ENCODE results near the gene CDC23. TPM values are rescaled to one million over a fixed set of nuclear protein-coding genes. Genes with fewer than 3 reads are reported as not detected.
"Not testable (repeated sequence)": the region's sequence is repeated elsewhere in the genome, so short reads cannot be mapped to it uniquely, and the experiment has no call there.

CDC23 gene
- total RNA-seq, 2 experiments from 2014 or later: 34.0 to 38.1 TPM

- POLR2A ChIA-PET; H3K27ac Mint-ChIP-seq; ATAC-seq; H3K36me3 Mint-ChIP-seq (ENCODE audit: low read depth); DNase-seq; H3K27me3 Mint-ChIP-seq; H3K4me3 Mint-ChIP-seq; H3K4me1 Mint-ChIP-seq; intact Hi-C loops (cut with DNase I, micrococcal nuclease); H3K9me3 Mint-ChIP-seq (ENCODE audit: low read depth): not testable (repeated sequence)
- CTCF ChIA-PET: interaction anchor here (1.1 to 2.0 kb wide), 5 partner anchors 10 to 74 kb away, joined by 3 to 9 read pairs (median 4); no protein-coding TSS in a partner anchor
These were observed 69.5 kb downstream of the CDC23 start for GRCh38 chr5:138143578-138143977.

- ATAC-seq (no peak), DNase-seq (no peak)
- H3K27ac Mint-ChIP-seq: no peak overlapping the region
- H3K4me1 Mint-ChIP-seq: peaks cover 3% of the 10 kb centered on the region
- no peaks in the 10 kb centered on the region for H3K9me3 Mint-ChIP-seq (ENCODE audit: low read depth)
- intact Hi-C loops (cut with DNase I, micrococcal nuclease): no loop called here
- H3K27me3 Mint-ChIP-seq: peaks cover 4% of the 10 kb centered on the region
- POLR2A ChIA-PET: no interaction called here
- H3K4me3 Mint-ChIP-seq: no peak overlapping the region
- no peaks in the 10 kb centered on the region for H3K36me3 Mint-ChIP-seq (ENCODE audit: low read depth)
- CTCF ChIA-PET: interaction anchor here (1.0 kb wide), 1 partner anchor 8 kb away, joined by 3 read pairs; no protein-coding TSS in a partner anchor
These were observed 71.4 kb downstream of the CDC23 start for GRCh38 chr5:138141734-138142133.

GRCh38 chr5:138140268-138140667 lies 72.9 kb downstream of the CDC23 start:
- POLR2A ChIA-PET: no interaction called here
- peaks cover 3% of the 10 kb centered on the region for H3K4me1 Mint-ChIP-seq
- CTCF ChIA-PET: interaction anchor here (0.6 to 2.0 kb wide), 5 partner anchors 8 to 104 kb away, joined by 3 to 9 read pairs (median 4); no protein-coding TSS in a partner anchor
- no peak overlapping the region for H3K27ac Mint-ChIP-seq
- ATAC-seq (no peak), DNase-seq (no peak)
- no peak overlapping the region for H3K4me3 Mint-ChIP-seq
- H3K9me3 Mint-ChIP-seq (ENCODE audit: low read depth): no peaks in the 10 kb centered on the region
- H3K36me3 Mint-ChIP-seq (ENCODE audit: low read depth): no peaks in the 10 kb centered on the region
- intact Hi-C loops (cut with DNase I, micrococcal nuclease): no loop called here
- H3K27me3 Mint-ChIP-seq: peaks cover 4% of the 10 kb centered on the region

- CTCF ChIA-PET: interaction anchor here (1.1 to 2.0 kb wide), 4 partner anchors 9 to 103 kb away, joined by 3 to 9 read pairs (median 5); no protein-coding TSS in a partner anchor
- Mint-ChIP-seq H3K4me3 (no peak overlapping the region), H3K36me3 (ENCODE audit: low read depth) (no peaks in the 10 kb centered on the region), H3K4me1 (peaks cover 3% of the 10 kb centered on the region), H3K27me3 (peaks cover 4% of the 10 kb centered on the region), H3K9me3 (ENCODE audit: low read depth) (no peaks in the 10 kb centered on the region), H3K27ac (no peak overlapping the region)
- DNase-seq: no peak
- ATAC-seq: no peak
- POLR2A ChIA-PET: no interaction called here
- intact Hi-C loops (cut with DNase I, micrococcal nuclease): loop anchor here in 1 of 2 experiments (10.0 kb wide), 1 partner anchor 505 kb away; no protein-coding TSS in a partner anchor
These were observed 73.4 kb downstream of the CDC23 start for GRCh38 chr5:138139781-138140090.

- intact Hi-C loops (cut with DNase I, micrococcal nuclease): loop anchor here in 1 of 2 experiments (10.0 kb wide), 1 partner anchor 504 kb away; no protein-coding TSS in a partner anchor
- ChIA-PET CTCF (interaction anchor here (0.6 to 2.0 kb wide), 6 partner anchors 9 to 103 kb away, joined by 3 to 9 read pairs (median 4); no protein-coding TSS in a partner anchor), POLR2A (no interaction called here)
- Mint-ChIP-seq H3K36me3 (ENCODE audit: low read depth) (no peaks in the 10 kb centered on the region), H3K27ac (no peak within 1 kb of the TSS), H3K27me3 (peaks cover 4% of the 10 kb centered on the region), H3K9me3 (ENCODE audit: low read depth) (no peaks in the 10 kb centered on the region), H3K4me1 (peaks cover 3% of the 10 kb centered on the region), H3K4me3 (no peak within 1 kb of the TSS)
- peak; percentile 30 for ATAC-seq
- DNase-seq: peak; percentile 30
These were observed 74.0 kb downstream of the CDC23 start, which contains the start of gene NME5 for GRCh38 chr5:138138949-138139780. Gene NME5 (minus strand): TSS chr5:138139428. CDS start chr5:138138780, 648 bp downstream.

Other genes with a start within 250 kb of the CDC23 start
- gene FAM13B, start 180.2 kb downstream of the CDC23 start, total RNA-seq: 10 to 100 TPM; 10.2 to 14.0 TPM
- not detected for gene WNT8A, start 129.3 kb downstream of the CDC23 start, total RNA-seq
- not detected for gene NME5, start 73.9 kb downstream of the CDC23 start, total RNA-seq
- 10 to 100 TPM; 60.7 to 61.4 TPM for gene BRD8, start 34.7 kb downstream of the CDC23 start, total RNA-seq
- gene KIF20A, start 34.2 kb downstream of the CDC23 start, total RNA-seq: 10 to 100 TPM; 66.6 to 76.3 TPM
- under 1 TPM in 1 of 2 experiments, not detected in 1; 0.09 TPM for gene GFRA3, start 61.3 kb upstream of the CDC23 start, total RNA-seq
- 10 to 100 TPM; 15.9 to 19.0 TPM for gene CDC25C, start 118.5 kb upstream of the CDC23 start, total RNA-seq
- gene FAM53C, start 124.9 kb upstream of the CDC23 start, total RNA-seq: 10 to 100 TPM; 22.8 to 25.9 TPM
- gene KDM3B, start 139.4 kb upstream of the CDC23 start, total RNA-seq: 10 to 100 TPM; 39.0 to 40.9 TPM
- gene REEP2, start 225.7 kb upstream of the CDC23 start, total RNA-seq: 1 to 10 TPM; 4.0 to 5.6 TPM